Measurements from ENCODE around the gene FNDC1. TPM values are rescaled to one million over a fixed set of nuclear protein-coding genes. Genes with fewer than 3 reads are reported as not detected.

FNDC1 gene
- total and polyA plus RNA-seq, 10 of the 15 experiments (the other 5 are each of a cell fraction or from before 2014, with no cell fraction given), result not detected

- ChIA-PET RAD21 (ENCODE audit: unreplicated experiment) (no interaction called here), POLR2A (no interaction called here), SMC1A (ENCODE audit: uncharacterized antibody, unreplicated experiment) (interaction anchor here (0.5 kb wide), 1 partner anchor 324 kb away, joined by 3 read pairs; no protein-coding TSS in a partner anchor), CTCF (interaction anchor here (1.3 to 1.6 kb wide), 3 partner anchors 10 to 15 kb away, joined by 3 to 4 read pairs (median 3); no protein-coding TSS in a partner anchor)
- no peaks in the 10 kb centered on the region for H3K9me3 ChIP-seq (replicated peaks; ENCODE audit: control insufficient read depth, insufficient read depth, low read length)
- H3K27me3 ChIP-seq (replicated peaks in 1 of 2; ENCODE audit: control insufficient read depth in 2 of 2, insufficient read depth in 2 of 2, low read length in 1 of 2), result no peaks in the 10 kb centered on the region
- no peak overlapping the region for H3K4me3 ChIP-seq
- no TSS peak for BruUV-seq (replicated peaks)
- intact Hi-C loops (cut with micrococcal nuclease; ENCODE audit: unreplicated experiment) (no loop called here), in situ Hi-C loops (cut with MboI) (no loop called here)
- no peaks in the 10 kb centered on the region for H4K20me1 ChIP-seq (ENCODE audit: control insufficient read depth, insufficient read depth)
- no peak overlapping the region for H3K9ac ChIP-seq (ENCODE audit: control insufficient read depth, insufficient read depth, low read length)
- no peaks in the 10 kb centered on the region for H3K36me3 ChIP-seq (ENCODE audit: control insufficient read depth in 2 of 2, insufficient read depth in 2 of 2, low read length in 1 of 2)
- no peak overlapping the region for H2AFZ ChIP-seq (ENCODE audit: control insufficient read depth, low read depth, low read length)
- no peak overlapping the region for H3K4me2 ChIP-seq (ENCODE audit: control insufficient read depth, insufficient read depth)
- TF ChIP-seq PML (IDR thresholded peaks at IDR 0.05; ENCODE audit: low read length), result no peak
- no peak for TF ChIP-seq RAD21 (IDR thresholded peaks at IDR 0.05; ENCODE audit: insufficient read depth, low read depth, low read length)
- ATAC-seq (no peak), FAIRE-seq (no peak), DNase-seq (ENCODE audit: low read depth, low spot score) (no peak)
- no peak overlapping the region for H3K27ac ChIP-seq (ENCODE audit: control insufficient read depth, insufficient read depth)
- 15% methylated on average over 4 of the region's 4 CpGs for WGBS (ENCODE audit: insufficient coverage, insufficient replicate concordance, low lambda C conversion rate, missing lambda C conversion rate)
- H3K79me2 ChIP-seq (ENCODE audit: control insufficient read depth, insufficient read depth, low read length), result no peaks in the 10 kb centered on the region
- H3K4me1 ChIP-seq (ENCODE audit: control insufficient read depth, insufficient read depth, low read length), result no peaks in the 10 kb centered on the region
Observed at GRCh38 chr6:159260208-159260607, 91.0 kb downstream of the FNDC1 start.

GRCh38 chr6:159261995-159262394 is 92.8 kb downstream of the FNDC1 start:
- SMC1A ChIA-PET (ENCODE audit: uncharacterized antibody, unreplicated experiment), result interaction anchor here (1.0 to 1.2 kb wide), 2 partner anchors 9 to 23 kb away, joined by 3 to 4 read pairs; no protein-coding TSS in a partner anchor

More at GRCh38 chr6:159261995-159262394, 92.8 kb downstream of the FNDC1 start:
- H3K9me3 ChIP-seq (replicated peaks; ENCODE audit: control insufficient read depth, insufficient read depth, low read length), result no peaks in the 10 kb centered on the region
- H3K27ac ChIP-seq (ENCODE audit: control insufficient read depth, insufficient read depth), result no peak overlapping the region
- H3K36me3 ChIP-seq (ENCODE audit: control insufficient read depth in 2 of 2, insufficient read depth in 2 of 2, low read length in 1 of 2), result no peaks in the 10 kb centered on the region
- TF ChIP-seq IKZF1 (conservative IDR thresholded peaks at IDR 0.05) (no peak), ZNF384 (IDR thresholded peaks at IDR 0.05; ENCODE audit: borderline replicate concordance, low read depth, low read length) (no peak), MYC (IDR thresholded peaks at IDR 0.05; ENCODE audit: insufficient read depth, insufficient read length, insufficient replicate concordance, low read length, severe bottlenecking) (no peak), CHD1 (IDR thresholded peaks at IDR 0.05; ENCODE audit: low read depth, low read length) (no peak), CBFB (IDR thresholded peaks at IDR 0.05; ENCODE audit: low read depth) (no peak), POLR2AphosphoS2 (IDR thresholded peaks at IDR 0.05; ENCODE audit: low read depth, low read length) (no peak), CREB1 (IDR thresholded peaks at IDR 0.05; ENCODE audit: low read depth) (no peak), MXI1 (IDR thresholded peaks at IDR 0.05; ENCODE audit: low read depth, low read length) (no peak)
- ChIA-PET CTCF (interaction anchor here (1.2 to 1.8 kb wide), 2 partner anchors 9 to 11 kb away, joined by 4 to 8 read pairs; no protein-coding TSS in a partner anchor), RAD21 (ENCODE audit: unreplicated experiment) (no interaction called here), POLR2A (no interaction called here)
- H3K4me3 ChIP-seq, result no peak overlapping the region
- no peak for FAIRE-seq
- in situ Hi-C loops (cut with MboI), result no loop called here
- no peak for ATAC-seq
- no peak overlapping the region for H3K9ac ChIP-seq (ENCODE audit: control insufficient read depth, insufficient read depth, low read length)
- no peaks in the 10 kb centered on the region for H4K20me1 ChIP-seq (ENCODE audit: control insufficient read depth, insufficient read depth)
- no peaks in the 10 kb centered on the region for H3K79me2 ChIP-seq (ENCODE audit: control insufficient read depth, insufficient read depth, low read length)
- H3K4me2 ChIP-seq (ENCODE audit: control insufficient read depth, insufficient read depth), result no peak overlapping the region
- no peak overlapping the region for H2AFZ ChIP-seq (ENCODE audit: control insufficient read depth, low read depth, low read length)
- no peak for DNase-seq (ENCODE audit: low read depth, low spot score)
- H3K4me1 ChIP-seq (ENCODE audit: control insufficient read depth, insufficient read depth, low read length), result no peaks in the 10 kb centered on the region
- H3K27me3 ChIP-seq (replicated peaks in 1 of 2; ENCODE audit: control insufficient read depth in 2 of 2, insufficient read depth in 2 of 2, low read length in 1 of 2), result no peaks in the 10 kb centered on the region
- intact Hi-C loops (cut with micrococcal nuclease; ENCODE audit: unreplicated experiment), result no loop called here
- no TSS peak for BruUV-seq (replicated peaks)
